ENCODE data around the gene TGM5.

GRCh38 chr15:43204016-43204901 is 62.5 kb downstream of the TGM5 start:
- TF ChIP-seq POLR2A (IDR thresholded peaks at IDR 0.05; ENCODE audit: low read depth, low read length) = no peak
- no peak for TF ChIP-seq TAF1 (IDR thresholded peaks at IDR 0.05; ENCODE audit: borderline replicate concordance, low read depth, low read length)
- TF ChIP-seq POLR2AphosphoS5 (IDR thresholded peaks at IDR 0.05; ENCODE audit: low read depth, low read length) = no peak
